Caco-2 (cell line): ENCODE results near the gene MAP3K8. TPM values are rescaled to one million over a fixed set of nuclear protein-coding genes. Genes with fewer than 3 reads are reported as not detected.

ENCODE experiments used
- BruUV-seq: library from RNA; stranded (reverse); fragments of 400-500 nt; replicated peaks from 2 replicates; lab custom pipeline; 2021; lab: Mats Ljungman, UMichigan
- CTCF ChIA-PET: fragments of 300-600 bp; sonication (Branson Sonifier 250); formaldehyde crosslinking; loops from one replicate; lab custom pipeline; 2022; ENCODE audit warnings: antibody characterized with exemption; lab: Charles Lee
- POLR2A ChIA-PET: fragments of 300-600 bp; sonication (Branson Sonifier 250); formaldehyde crosslinking; loops from one replicate; lab custom pipeline; 2022; ENCODE audit warnings: antibody characterized with exemption; lab: Charles Lee
- DNase-seq, 2 experiments: peaks; one replicate each; pipeline versions ENCODE4 v3.0.0 to v3.0.0-alpha.2; 2020 to 2022
- H3K27me3 ChIP-seq: replicated peaks from 2 replicates; pipeline ENCODE4 v1.6.0; 2011; ENCODE audit warnings: low read length; ENCODE audit not compliant: control insufficient read depth, insufficient read depth
- H3K36me3 ChIP-seq: 2 replicates; pipeline ENCODE4 v1.5.1; 2011; ENCODE audit warnings: low read length; ENCODE audit not compliant: control insufficient read depth, insufficient read depth
- H3K4me1 ChIP-seq: fragments of 250-450 bp; sonication (Bioruptor Pico); 2 replicates; pipeline ENCODE4 v1.5.1; 2020; ENCODE audit warnings: mild to moderate bottlenecking
- H3K4me3 ChIP-seq: 2 replicates; pipeline ENCODE4 v1.5.1; 2011; ENCODE audit warnings: low read depth, mild to moderate bottlenecking, control low read depth, low read length
- H3K9me3 ChIP-seq: fragments of 250-450 bp; sonication (Bioruptor Pico); 2 replicates; pipeline ENCODE4 v1.5.1; 2020; ENCODE audit warnings: mild to moderate bottlenecking, moderate library complexity
- H3K27ac Mint-ChIP-seq: one replicate; pipeline ENCODE4 v1.8.0; 2022; ENCODE audit warnings: mixed read lengths; ENCODE audit not compliant: unreplicated experiment
- H3K27me3 Mint-ChIP-seq: one replicate; pipeline ENCODE4 v1.8.0; 2022; ENCODE audit warnings: mixed read lengths; ENCODE audit not compliant: insufficient read depth, unreplicated experiment
- H3K36me3 Mint-ChIP-seq: one replicate; pipeline ENCODE4 v1.8.0; 2022; ENCODE audit warnings: mild to moderate bottlenecking, mixed read lengths; ENCODE audit not compliant: insufficient read depth, unreplicated experiment
- H3K4me1 Mint-ChIP-seq: one replicate; pipeline ENCODE4 v1.8.0; 2022; ENCODE audit warnings: low read depth, mixed read lengths; ENCODE audit not compliant: unreplicated experiment
- H3K4me3 Mint-ChIP-seq: one replicate; pipeline ENCODE4 v1.8.0; 2022; ENCODE audit warnings: mild to moderate bottlenecking, moderate library complexity, mixed read lengths; ENCODE audit not compliant: unreplicated experiment
- H3K9me3 Mint-ChIP-seq: one replicate; pipeline ENCODE4 v1.8.0; 2022; ENCODE audit warnings: mixed read lengths; ENCODE audit not compliant: unreplicated experiment
- intact Hi-C: fragments of 100-400 bp; cut with micrococcal nuclease; formaldehyde crosslinking; loops from one replicate; pipeline ENCODE4 v1.10.0; 2022; ENCODE audit not compliant: unreplicated experiment
- total RNA-seq: library from RNA; stranded (reverse); gene quantifications from 2 replicates; pipeline ENCODE4 v1.2.3, GENCODE V29; 2022
- TF ChIP-seq, protein P1 (sequence below), 2 experiments: fragments of 200-600 bp in 1 of 2; IDR thresholded peaks; 1 replicate in 1 of 2; 2 replicates in 1 of 2; pipeline versions ENCODE4 v1.5.1 to v1.8.0; 2011 to 2022; ENCODE audit warnings: antibody characterized with exemption in 1 of 2, control low read depth in 1 of 2, inconsistent platforms in 1 of 2, low read depth in 1 of 2, low read length in 1 of 2, mild to moderate bottlenecking in 1 of 2, moderate library complexity in 1 of 2; ENCODE audit not compliant: insufficient read depth in 1 of 2, severe bottlenecking in 1 of 2, unreplicated experiment in 1 of 2

Gene MAP3K8
- total RNA-seq, 1 experiment from 2014 or later: 17.9 TPM

DNA sequence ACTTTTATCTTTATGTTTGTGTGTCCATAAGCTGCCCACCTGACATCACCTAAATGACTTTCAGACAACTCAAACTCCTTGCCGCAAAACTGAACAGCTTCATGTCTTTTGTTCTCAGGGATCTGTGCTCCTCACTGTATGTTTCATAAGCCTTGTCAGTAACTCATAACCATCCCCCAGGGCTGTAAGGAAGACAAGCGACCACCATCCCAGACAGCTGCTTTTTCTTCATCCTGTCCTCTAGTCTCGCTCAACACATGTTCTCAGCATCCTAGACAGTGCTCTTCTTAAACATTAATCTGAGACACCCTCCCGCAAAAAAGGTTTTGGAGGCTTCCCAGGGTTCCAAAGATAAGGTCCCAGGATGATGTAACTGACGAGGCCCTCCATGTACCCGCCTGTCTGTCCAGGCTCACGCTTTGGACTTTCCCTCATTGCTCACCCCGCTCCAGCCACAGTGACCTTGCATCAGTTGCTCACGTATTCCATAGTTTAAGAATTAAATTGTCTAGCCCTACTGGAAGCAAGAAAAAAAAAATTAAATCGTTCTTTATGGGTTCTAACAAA, 69.8 kb downstream of the MAP3K8 start:
- no peak overlapping the region for H3K4me3 ChIP-seq
- ChIA-PET CTCF (interaction anchor here (1.2 kb wide), 1 partner anchor 10 kb away, joined by 5 read pairs; no protein-coding TSS in a partner anchor), POLR2A (no interaction called here)

GRCh38 chr10:30505543-30506298, 71.7 kb downstream of the MAP3K8 start:
- peaks cover 18% of the 10 kb centered on the region; the same call in 1 of the 2 replicates for H3K4me1 ChIP-seq
- no peak overlapping the region for H3K27ac Mint-ChIP-seq
- H3K4me1 Mint-ChIP-seq: peaks cover 16% of the 10 kb centered on the region
- no peaks in the 10 kb centered on the region for H3K27me3 ChIP-seq
- H3K9me3 ChIP-seq: no peaks in the 10 kb centered on the region
- TF ChIP-seq, protein P1, sequence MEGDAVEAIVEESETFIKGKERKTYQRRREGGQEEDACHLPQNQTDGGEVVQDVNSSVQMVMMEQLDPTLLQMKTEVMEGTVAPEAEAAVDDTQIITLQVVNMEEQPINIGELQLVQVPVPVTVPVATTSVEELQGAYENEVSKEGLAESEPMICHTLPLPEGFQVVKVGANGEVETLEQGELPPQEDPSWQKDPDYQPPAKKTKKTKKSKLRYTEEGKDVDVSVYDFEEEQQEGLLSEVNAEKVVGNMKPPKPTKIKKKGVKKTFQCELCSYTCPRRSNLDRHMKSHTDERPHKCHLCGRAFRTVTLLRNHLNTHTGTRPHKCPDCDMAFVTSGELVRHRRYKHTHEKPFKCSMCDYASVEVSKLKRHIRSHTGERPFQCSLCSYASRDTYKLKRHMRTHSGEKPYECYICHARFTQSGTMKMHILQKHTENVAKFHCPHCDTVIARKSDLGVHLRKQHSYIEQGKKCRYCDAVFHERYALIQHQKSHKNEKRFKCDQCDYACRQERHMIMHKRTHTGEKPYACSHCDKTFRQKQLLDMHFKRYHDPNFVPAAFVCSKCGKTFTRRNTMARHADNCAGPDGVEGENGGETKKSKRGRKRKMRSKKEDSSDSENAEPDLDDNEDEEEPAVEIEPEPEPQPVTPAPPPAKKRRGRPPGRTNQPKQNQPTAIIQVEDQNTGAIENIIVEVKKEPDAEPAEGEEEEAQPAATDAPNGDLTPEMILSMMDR (IDR thresholded peaks at IDR 0.05; ENCODE audit: insufficient read depth in 1 of 2, low read depth in 1 of 2, low read length in 1 of 2, severe bottlenecking in 1 of 2, unreplicated experiment in 1 of 2): no peak
- no TSS peak for BruUV-seq
- CTCF ChIA-PET: interaction anchor here (0.8 kb wide), 1 partner anchor 12 kb away, joined by 3 read pairs; no protein-coding TSS in a partner anchor
- H3K36me3 ChIP-seq: no peaks in the 10 kb centered on the region
- no peaks in the 10 kb centered on the region for H3K27me3 Mint-ChIP-seq
- no peak for DNase-seq
- POLR2A ChIA-PET: no interaction called here
- H3K4me3 Mint-ChIP-seq: no peak overlapping the region
- intact Hi-C loops: no loop called here
- H3K4me3 ChIP-seq: no peak overlapping the region
- H3K9me3 Mint-ChIP-seq: no peaks in the 10 kb centered on the region
- H3K36me3 Mint-ChIP-seq: no peaks in the 10 kb centered on the region

More for the DNA sequence above, 69.8 kb downstream of the MAP3K8 start:
- no TSS peak for BruUV-seq
- TF ChIP-seq, protein P1 (IDR thresholded peaks at IDR 0.05; ENCODE audit: insufficient read depth in 1 of 2, low read depth in 1 of 2, low read length in 1 of 2, severe bottlenecking in 1 of 2, unreplicated experiment in 1 of 2): no peak
- no peak for DNase-seq
- H3K4me1 Mint-ChIP-seq: peaks cover 16% of the 10 kb centered on the region
- no peak overlapping the region for H3K27ac Mint-ChIP-seq
- intact Hi-C loops: no loop called here
- H3K36me3 Mint-ChIP-seq: no peaks in the 10 kb centered on the region
- Histone ChIP-seq H3K4me1 (peaks cover 18% of the 10 kb centered on the region; the same call in 1 of the 2 replicates), H3K27me3 (no peaks in the 10 kb centered on the region), H3K36me3 (no peaks in the 10 kb centered on the region), H3K9me3 (no peaks in the 10 kb centered on the region)
- H3K27me3 Mint-ChIP-seq: no peaks in the 10 kb centered on the region
- H3K9me3 Mint-ChIP-seq: no peaks in the 10 kb centered on the region
- no peak overlapping the region for H3K4me3 Mint-ChIP-seq

GRCh38 chr10:30509508-30509907, 75.5 kb downstream of the MAP3K8 start:
- H3K4me1 ChIP-seq: no peaks in the 10 kb centered on the region

More at GRCh38 chr10:30509508-30509907, 75.5 kb downstream of the MAP3K8 start:
- Mint-ChIP-seq H3K4me3 (no peak overlapping the region), H3K27me3 (no peaks in the 10 kb centered on the region), H3K4me1 (peaks cover 7% of the 10 kb centered on the region), H3K36me3 (no peaks in the 10 kb centered on the region), H3K9me3 (no peaks in the 10 kb centered on the region), H3K27ac (no peak overlapping the region)
- Histone ChIP-seq H3K4me3 (no peak overlapping the region), H3K36me3 (no peaks in the 10 kb centered on the region), H3K27me3 (no peaks in the 10 kb centered on the region), H3K9me3 (no peaks in the 10 kb centered on the region)
- DNase-seq: no peak
- POLR2A ChIA-PET: no interaction called here
- TF ChIP-seq, protein P1 (IDR thresholded peaks at IDR 0.05; ENCODE audit: insufficient read depth in 1 of 2, low read depth in 1 of 2, low read length in 1 of 2, severe bottlenecking in 1 of 2, unreplicated experiment in 1 of 2): no peak
- CTCF ChIA-PET: interaction anchor here (1.2 kb wide), 1 partner anchor 72 kb away, joined by 3 read pairs; no protein-coding TSS in a partner anchor
- intact Hi-C loops: no loop called here
- BruUV-seq: no TSS peak
